NOMO-1 (cell line): Measurements from ENCODE around the gene MARS1.

ENCODE experiments used
- DNase-seq, 2 experiments: peaks; one replicate each; lab custom pipeline; 2025; ENCODE audit not compliant: unreplicated experiment in 2 of 2; lab: John Stamatoyannopoulos, UW

The MARS1 gene

DNA sequence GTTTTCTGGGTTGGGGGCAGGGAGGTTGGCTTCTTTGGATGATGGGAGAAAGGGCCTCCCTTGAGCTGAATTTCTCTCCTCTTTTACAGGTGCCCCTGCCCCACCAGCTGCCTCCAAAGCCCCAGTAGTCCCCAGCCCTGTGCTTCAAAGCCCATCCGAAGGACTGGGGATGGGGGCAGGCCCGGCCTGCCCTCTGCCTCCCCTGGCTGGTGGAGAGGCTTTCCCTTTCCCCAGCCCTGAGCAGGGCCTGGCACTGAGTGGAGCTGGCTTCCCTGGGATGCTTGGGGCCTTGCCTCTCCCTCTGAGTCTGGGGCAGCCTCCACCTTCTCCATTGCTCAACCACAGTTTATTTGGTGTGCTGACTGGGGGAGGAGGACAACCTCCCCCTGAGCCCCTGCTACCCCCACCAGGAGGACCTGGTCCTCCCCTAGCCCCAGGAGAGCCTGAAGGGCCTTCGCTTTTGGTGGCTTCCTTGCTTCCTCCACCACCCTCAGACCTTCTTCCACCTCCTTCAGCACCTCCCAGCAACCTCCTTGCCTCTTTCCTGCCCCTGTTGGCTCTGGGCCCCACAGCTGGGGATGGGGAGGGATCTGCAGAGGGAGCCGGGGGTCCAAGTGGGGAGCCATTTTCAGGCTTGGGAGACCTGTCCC lies 38.7 kb downstream of the MARS1 start:
- no peak for DNase-seq

DNA sequence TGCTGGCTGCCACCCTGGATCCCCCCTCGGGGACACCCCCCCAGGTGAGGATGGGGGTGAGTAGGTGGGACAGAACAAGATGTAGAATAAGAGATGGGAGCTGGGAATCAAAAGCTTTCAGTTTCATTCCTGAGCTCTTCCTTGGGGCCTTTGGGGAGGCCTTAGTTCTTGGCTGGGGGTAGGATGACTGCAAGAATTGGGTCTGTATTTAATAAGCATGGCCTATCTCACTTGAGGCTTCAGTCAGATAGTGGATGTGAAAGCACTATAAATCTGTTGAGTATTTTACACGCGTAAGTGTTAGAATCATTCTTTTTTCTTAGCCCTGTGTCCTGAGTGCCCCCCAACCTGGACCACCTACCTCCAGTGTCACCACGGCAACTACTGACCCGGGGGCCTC lies 39.3 kb downstream of the MARS1 start:
- no peak for DNase-seq

DNA sequence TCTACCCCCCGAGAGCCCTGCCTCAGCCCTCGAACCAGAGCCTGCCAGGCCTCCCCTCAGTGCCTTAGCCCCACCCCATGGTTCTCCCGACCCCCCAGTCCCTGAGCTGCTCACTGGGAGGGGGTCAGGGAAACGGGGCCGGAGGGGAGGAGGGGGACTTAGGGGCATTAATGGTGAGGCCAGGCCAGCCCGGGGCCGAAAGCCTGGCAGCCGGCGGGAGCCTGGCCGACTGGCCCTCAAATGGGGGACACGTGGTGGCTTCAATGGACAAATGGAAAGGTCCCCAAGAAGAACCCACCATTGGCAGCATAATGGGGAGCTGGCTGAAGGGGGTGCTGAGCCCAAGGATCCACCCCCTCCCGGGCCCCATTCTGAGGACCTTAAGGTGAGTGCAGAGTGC lies 40.3 kb downstream of the MARS1 start:
- no peak for DNase-seq

DNA sequence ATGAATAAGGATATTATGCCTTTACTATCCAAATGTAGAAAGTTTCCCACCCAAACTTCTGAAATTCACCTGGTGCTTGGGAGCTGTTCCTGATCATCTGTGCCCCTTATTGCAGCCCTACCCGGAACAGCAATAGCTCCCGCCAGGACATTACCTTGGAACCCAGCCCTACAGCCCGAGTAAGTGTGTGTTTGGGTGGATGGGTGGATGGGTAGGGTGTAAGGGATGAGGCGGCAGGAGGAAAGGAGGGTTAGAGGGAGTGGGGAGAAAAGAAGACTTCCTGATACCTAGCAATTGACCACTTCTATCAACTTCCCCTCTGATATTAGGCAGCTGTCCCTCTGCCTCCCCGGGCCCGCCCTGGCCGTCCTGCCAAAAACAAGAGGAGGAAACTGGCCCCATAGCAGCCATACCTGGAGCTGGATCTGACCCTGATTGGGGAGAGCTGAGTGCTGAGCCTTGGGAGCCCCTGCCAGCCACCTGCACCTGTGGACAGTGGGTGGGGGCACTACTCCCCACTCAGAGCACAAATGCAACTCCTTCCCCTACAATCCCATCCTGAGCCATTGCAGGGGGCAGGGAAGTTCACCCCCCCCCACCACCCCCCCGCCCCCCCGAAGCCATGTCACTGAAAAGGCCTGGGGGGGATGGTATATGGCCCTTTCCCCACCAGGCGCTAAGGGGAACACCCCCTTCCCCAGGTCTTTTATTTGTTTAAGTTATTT lies 41.1 kb downstream of the MARS1 start:
- DNase-seq: no peak

DNA sequence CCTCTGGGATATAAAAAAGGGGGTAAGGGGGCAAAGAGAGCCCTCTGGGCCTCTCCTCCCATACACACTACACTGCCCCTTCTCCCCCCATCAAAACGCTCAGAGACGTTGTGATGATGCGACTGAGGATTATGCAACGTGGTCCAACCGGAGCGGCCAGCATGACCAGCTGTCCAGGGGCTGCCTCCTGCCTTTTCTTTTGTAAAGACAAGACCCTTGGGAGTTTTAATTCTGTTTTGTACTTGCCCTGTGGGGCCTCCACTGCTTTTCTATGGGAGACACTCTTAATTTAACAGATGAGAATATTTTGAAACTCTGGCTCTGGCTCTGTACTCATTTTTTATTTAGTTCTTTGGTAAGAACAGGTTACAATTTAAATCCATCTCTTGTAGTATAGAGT lies 42.0 kb downstream of the MARS1 start:
- DNase-seq: no peak

DNA sequence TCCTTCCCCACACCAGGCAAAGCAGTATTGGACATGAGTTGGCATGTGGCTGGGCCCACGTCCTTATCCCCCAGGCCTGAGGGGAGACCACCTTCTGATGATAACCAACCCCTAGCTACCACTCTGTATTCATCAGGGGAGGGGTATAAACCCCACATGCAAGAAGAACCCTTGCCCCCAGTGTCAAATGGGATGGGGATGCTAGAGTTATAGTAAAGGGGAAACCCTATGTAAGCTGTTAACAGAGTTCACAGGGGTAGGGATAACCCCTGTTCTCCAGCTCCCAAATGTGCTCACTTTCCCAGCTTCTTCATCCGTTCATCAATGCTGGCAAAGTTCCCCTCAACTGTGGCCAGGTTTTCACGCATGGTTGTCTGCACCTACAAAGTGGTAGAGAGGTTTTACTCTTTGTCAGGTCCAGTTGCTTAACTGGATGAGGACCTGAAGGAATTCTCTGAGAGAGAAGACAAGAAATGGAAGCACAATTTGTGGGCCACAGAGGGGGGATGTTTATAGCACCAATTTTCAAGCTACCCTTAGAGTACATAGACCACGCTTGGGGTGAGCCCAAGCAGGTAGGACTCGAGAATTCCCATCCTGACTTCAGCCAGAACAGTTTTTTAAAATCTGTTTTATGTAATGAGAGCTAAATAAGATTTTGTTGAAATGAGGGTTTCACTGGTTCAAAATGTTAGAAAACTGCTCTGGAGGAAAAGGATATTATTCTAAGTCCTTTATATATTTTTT lies 42.7 kb downstream of the MARS1 start:
- DNase-seq: no peak

DNA sequence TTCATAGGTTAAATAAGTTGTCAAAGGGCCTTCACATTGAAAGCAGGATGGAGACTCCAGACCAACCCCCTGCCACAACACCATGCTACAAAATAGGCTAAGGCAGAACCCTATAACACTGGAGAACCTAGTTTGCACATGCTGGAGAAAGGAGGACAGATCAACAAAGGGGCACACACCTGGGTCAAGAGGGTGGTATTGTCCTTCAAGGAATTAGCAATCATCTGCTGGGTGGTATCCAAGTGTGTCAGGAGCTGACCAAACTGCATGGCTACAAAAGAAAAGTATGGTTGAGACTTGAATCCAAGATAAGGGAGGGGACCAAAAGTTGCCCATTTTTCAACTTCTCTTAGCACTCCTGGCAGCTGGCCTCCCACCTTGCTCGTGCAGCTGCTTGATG lies 44.0 kb downstream of the MARS1 start:
- no peak for DNase-seq

DNA sequence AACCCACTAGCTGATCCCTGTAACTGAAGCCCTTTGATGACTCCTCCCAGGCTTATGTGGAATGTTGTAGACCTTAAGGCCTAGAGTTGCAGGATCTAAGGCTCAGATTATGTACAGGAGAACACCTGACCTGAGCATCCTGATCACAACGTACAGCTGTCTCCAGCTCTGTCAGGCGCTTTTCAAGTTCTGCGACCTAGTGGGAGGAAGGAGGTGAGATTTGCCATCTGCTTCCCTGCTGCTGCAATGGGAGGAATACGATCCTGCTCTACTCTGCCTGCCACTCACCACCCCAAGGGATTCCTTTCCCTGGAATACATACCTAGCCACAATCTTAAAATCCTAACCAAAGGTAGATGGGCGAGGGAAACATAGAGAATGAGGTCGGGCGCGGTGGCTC lies 45.2 kb downstream of the MARS1 start:
- DNase-seq: no peak

DNA sequence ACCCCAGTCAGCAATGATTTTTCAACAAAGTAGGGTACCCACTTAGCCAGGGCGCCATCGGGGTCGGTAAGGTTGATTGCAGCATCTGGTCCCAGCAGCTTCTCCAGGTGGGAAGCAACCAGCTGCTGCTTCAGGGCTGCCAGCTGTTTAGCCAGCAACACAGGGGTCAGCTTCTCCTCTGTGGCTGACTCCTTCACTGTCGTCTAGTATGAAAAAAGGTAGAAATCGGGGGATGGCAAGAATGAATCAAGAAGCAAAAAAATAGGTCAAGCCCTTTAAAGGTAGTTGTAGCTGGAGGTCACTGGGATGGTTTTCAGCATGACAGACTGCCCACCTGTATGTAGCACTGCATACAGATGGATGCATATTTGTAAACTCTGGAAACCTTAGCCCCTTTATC lies 46.4 kb downstream of the MARS1 start:
- DNase-seq: no peak

DNA sequence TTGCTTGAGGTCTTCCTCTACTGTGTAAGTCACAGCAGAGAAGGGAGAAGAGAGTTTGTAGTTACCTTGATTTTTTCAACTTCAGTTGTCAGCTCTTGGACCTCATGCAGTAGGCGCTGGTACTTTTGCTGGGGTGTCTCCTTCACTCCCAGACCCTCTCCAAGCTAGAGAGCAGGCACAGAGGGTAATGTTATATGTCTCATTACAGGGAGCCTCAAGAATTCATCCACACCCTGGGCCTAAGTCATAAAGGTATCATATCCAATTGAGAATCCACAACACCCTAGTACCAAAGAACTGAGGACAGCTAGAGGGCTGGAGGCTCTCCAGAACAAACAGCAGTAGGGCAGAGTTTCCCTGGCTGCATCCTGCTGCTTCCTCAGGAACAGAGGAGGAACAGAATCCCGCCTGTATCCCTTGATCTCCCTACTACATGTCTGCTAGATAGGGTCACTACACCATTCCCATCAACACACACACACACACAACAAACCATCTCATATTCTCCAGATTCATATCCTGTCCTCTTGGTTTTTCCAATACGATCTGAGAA lies 47.2 kb downstream of the MARS1 start:
- DNase-seq: no peak

DNA sequence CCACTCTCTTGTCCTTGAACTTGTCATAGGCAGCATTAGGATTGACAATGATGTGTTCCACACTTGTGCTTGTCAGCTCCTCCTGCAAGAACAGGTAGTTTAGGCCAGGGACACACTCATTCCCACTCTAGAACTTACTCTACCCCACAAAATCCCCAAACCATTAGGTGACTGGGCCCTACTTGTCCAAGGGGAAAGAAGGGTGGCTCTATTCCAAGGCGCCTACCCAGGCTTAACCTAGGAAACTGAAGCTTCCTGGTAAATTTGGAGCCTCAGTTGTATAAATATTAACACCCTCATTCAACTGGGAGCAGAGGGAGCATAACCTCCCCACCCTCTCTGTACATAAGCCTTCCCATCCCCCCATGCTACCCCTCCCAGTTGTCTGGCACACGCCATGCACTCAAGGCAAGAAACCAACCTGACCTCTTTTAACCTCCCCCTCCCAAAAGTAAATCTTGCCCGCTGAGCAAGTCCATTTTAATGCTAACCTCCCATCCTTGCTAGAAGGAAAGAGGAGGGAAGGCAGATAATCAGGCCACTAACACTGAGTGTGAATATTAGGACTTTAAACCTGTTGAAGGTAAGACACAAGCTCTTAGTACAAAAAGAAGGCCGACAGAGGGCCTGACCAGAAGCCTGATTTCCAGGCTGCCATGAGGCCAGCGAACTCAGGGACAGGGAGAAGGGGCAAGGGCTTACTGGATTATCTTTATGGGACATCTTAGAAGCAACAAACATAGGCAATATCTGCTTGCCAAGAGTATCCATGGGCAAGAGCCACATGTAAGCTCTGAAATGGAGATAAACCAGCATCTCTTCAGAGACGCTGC lies 48.1 kb downstream of the MARS1 start:
- no peak for DNase-seq

DNA sequence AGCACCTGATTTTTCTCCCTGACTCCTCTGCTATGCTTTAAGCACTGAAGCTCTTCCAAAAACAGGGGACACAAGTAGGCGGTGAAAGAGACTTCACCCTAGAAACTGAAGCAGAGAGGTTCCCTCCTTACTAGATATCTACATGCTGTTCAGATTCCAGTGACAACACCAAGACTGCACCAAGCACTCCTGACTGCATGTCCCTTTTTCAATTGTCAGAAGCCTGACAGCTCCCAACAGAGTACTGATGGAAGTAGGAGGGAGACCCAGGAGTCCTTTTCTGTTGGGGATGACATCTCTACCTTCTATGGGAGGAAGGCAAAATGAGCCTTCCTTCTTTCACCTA lies 48.7 kb downstream of the MARS1 start:
- no peak for DNase-seq

DNA sequence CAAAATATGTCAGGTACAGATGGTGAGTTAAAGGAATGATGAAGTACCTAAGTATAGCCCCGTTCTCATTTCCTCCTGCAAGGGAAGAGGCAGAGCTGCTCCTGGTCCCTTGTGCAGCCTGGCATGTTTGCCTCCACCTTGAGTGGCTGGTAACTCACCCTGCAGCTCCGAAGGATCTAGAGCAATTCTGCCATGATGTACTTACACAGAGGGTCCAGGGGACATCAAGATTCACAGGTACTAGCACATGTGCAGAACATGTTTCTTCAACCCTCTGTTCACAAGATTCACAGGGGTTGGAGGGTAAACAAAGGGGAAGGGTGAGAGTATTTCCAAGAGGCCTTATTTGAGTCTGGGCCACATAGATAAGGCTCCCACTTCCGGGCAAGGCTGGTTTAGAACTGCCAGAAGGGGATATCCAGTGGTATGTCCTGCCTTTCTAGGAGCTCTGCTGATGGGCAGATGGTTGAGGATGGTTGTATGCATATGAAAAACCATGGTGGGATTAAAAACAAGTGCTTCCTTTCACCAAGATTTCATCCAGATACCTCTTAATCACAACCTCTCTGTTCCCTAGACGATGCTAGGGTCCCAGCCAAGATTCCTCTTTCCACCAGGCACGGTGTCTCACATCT lies 51.4 kb downstream of the MARS1 start:
- DNase-seq: no peak

DNA sequence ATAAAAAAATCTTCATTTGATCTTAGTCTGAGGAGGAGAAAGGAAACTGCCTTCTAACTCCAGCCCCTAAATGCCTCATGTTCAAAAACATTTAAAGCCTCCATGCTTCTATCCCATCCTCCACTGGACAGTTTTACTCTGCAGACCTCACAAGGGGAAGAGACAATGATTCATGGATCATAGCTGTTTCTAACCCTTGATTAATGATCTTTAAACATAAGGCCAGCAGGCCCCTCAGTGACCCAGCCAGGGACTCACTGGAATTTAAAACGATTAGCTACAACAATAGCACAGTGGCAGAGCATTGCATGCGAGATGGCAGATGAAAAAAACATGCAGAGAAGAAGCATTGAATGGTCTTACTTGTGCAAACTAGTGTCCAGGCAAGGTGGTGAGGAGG lies 53.1 kb downstream of the MARS1 start:
- DNase-seq: no peak

DNA sequence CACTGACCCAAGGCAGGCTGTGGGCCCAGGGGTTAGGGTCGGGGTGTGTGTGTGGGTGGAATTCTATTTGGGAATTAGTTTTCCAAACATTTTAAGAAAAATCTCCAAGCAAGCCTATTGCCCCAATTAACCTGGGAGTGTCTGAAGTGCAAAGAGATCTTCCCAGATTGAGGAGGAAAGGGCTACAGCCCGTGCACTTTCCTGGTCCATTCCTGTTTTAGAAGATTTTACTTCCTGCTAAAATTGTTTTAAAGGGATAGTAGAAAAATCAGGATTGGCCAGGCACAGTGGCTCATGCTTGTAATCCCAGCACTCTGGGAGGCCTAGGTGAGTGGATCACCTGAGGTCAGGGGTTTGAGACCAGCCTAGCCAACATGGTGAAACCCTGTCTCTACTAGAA lies 53.8 kb downstream of the MARS1 start:
- no peak for DNase-seq

DNA sequence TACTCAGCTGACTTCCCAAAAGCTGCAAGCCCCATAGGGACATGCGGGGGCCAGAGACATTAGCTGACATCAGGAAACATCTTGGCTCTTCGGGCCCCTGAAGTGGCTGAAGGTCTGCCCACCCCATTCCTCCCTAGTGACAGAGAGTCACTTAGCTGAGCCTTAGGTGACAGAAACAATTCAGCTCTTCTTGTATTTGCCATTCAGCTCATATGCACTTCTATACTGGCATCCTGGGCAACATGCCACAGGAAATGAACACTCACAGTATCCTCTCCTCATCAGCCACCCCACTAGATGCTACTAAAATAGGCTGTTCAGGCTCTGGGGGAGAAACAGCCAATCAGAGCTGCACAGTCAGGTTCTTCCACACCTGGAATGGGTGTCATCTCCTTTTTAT lies 55.7 kb downstream of the MARS1 start:
- DNase-seq: no peak

DNA sequence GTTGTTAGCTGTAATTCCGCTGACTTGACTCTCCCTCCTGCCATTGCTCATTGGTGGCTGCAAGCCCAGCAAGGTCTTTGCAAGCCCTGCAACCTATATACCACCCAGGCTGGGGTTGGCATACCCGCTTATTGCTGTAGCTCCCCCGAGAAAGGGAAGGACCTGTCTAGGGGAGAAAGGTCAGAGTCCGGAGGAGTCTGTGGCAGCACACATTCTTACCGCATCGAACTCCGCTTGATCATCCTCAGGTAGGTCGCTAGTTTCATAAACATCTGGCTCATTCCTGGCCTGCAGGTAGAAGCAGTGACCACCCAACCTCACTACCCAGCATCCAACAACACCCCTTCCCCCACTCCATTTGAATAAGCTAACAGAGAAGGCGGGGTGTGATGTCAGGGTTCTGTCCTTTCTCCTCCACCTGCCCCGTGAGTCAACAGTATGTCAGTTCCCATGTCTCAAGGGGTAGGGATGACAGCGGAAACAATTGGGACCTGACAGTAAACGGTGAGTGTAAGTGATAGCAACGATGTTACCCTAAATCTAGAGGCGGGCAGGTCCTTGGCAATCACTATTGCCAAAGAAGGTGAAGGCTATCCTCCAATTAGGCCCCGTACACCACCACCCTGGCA lies 58.1 kb downstream of the MARS1 start:
- DNase-seq: peak in 1 of 2 experiments; percentile 41

DNA sequence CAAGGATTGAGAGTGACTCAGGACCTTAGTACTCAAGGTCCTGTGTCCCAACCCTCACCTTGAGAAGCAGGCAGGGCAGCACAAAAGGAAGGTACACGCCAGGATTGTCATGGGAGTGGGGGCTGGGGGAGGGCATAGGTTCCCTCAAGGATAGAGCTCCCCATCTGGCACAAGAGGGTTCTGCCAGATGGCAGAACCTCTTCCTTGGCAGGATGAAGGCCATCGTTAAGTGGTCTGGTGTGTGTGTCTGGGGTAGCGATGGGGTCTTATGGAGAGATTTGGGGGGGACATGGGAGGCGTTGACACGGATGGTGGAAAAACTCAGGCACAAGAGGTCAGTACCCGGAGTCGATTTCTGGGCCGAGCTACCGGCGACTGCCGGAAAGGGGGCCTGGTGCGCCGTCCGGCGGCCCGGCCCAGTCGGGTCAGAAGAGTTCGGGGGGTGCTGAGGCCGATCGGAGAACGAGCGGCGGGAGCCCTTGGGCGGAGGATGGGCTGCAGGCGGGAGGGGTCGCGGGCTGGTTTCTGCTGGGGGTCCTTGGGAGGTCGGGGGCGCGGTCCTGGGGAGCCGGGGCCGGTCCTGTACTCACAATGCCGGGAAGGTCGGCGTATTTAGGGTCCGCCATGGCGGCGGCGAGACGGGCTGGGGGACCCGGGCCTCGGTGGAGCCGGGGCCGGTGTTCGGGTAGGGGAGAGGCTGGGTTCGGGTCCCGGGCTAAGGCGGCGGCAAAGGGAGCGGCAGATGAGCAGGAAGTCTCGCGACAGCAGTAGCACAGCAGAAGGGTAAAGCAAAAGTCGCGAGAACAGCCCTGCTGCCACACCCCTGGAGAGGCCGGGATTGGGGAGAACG lies 58.8 kb downstream of the MARS1 start, which contains the start of gene DCTN2:
TSS of gene DCTN2 (minus strand) at position 755 of the 850 bp plus-strand sequence. CDS start at position 626, 129 bp downstream.
- peak; percentile 41 to 99 for DNase-seq
